Measurements from ENCODE around the gene HCFC1.

The HCFC1 gene

GRCh38 chrX:153955228-153955732 lies 16.3 kb downstream of the HCFC1 start:
- Histone ChIP-seq H3K4me1 (ENCODE audit: control insufficient read depth, low read length) (no peaks in the 10 kb centered on the region), H3K4me3 (ENCODE audit: low read length) (no peak overlapping the region), H3K27me3 (ENCODE audit: control insufficient read depth, low read length) (no peaks in the 10 kb centered on the region), H3K79me2 (ENCODE audit: control insufficient read depth, low read length) (no peaks in the 10 kb centered on the region), H3F3A (ENCODE audit: control insufficient read depth, insufficient read depth) (no peaks in the 10 kb centered on the region; the same call in 1 of the 2 replicates), H3K27ac (ENCODE audit: low read depth, low read length) (no peak overlapping the region), H3K9me2 (replicated peaks; ENCODE audit: control insufficient read depth, low read length) (no peaks in the 10 kb centered on the region), H3K36me3 (ENCODE audit: control insufficient read depth, low read length) (peaks cover 100% of the 10 kb centered on the region), H4K20me1 (ENCODE audit: control insufficient read depth, insufficient read depth, low read depth, low read length) (no peaks in the 10 kb centered on the region), H3K4me2 (ENCODE audit: low read length) (no peak overlapping the region), H3K9me3 (ENCODE audit: control insufficient read depth, insufficient read depth, low read length) (no peaks in the 10 kb centered on the region)
- TF ChIP-seq EZH2phosphoT487 (IDR thresholded peaks at IDR 0.05; ENCODE audit: borderline replicate concordance, low read length) = no peak
- TF ChIP-seq, protein P1, sequence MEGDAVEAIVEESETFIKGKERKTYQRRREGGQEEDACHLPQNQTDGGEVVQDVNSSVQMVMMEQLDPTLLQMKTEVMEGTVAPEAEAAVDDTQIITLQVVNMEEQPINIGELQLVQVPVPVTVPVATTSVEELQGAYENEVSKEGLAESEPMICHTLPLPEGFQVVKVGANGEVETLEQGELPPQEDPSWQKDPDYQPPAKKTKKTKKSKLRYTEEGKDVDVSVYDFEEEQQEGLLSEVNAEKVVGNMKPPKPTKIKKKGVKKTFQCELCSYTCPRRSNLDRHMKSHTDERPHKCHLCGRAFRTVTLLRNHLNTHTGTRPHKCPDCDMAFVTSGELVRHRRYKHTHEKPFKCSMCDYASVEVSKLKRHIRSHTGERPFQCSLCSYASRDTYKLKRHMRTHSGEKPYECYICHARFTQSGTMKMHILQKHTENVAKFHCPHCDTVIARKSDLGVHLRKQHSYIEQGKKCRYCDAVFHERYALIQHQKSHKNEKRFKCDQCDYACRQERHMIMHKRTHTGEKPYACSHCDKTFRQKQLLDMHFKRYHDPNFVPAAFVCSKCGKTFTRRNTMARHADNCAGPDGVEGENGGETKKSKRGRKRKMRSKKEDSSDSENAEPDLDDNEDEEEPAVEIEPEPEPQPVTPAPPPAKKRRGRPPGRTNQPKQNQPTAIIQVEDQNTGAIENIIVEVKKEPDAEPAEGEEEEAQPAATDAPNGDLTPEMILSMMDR (IDR thresholded peaks at IDR 0.05; ENCODE audit: low read depth, low read length, poor library complexity, severe bottlenecking) = no peak

GRCh38 chrX:153954558-153955227 lies 16.9 kb downstream of the HCFC1 start:
- Histone ChIP-seq H3F3A (ENCODE audit: control insufficient read depth, insufficient read depth) (no peaks in the 10 kb centered on the region; the same call in 1 of the 2 replicates), H4K20me1 (ENCODE audit: control insufficient read depth, insufficient read depth, low read depth, low read length) (no peaks in the 10 kb centered on the region), H3K4me3 (ENCODE audit: low read length) (no peak overlapping the region), H3K4me2 (ENCODE audit: low read length) (no peak overlapping the region), H3K9me2 (replicated peaks; ENCODE audit: control insufficient read depth, low read length) (no peaks in the 10 kb centered on the region), H3K79me2 (ENCODE audit: control insufficient read depth, low read length) (no peaks in the 10 kb centered on the region), H3K27me3 (ENCODE audit: control insufficient read depth, low read length) (no peaks in the 10 kb centered on the region), H3K27ac (ENCODE audit: low read depth, low read length) (no peak overlapping the region), H3K4me1 (ENCODE audit: control insufficient read depth, low read length) (no peaks in the 10 kb centered on the region), H3K9me3 (ENCODE audit: control insufficient read depth, insufficient read depth, low read length) (no peaks in the 10 kb centered on the region), H3K36me3 (ENCODE audit: control insufficient read depth, low read length) (peaks cover 100% of the 10 kb centered on the region)
- no peak for TF ChIP-seq EZH2phosphoT487 (IDR thresholded peaks at IDR 0.05; ENCODE audit: borderline replicate concordance, low read length)
- TF ChIP-seq, protein P1 (IDR thresholded peaks at IDR 0.05; ENCODE audit: low read depth, low read length, poor library complexity, severe bottlenecking) = no peak

DNA sequence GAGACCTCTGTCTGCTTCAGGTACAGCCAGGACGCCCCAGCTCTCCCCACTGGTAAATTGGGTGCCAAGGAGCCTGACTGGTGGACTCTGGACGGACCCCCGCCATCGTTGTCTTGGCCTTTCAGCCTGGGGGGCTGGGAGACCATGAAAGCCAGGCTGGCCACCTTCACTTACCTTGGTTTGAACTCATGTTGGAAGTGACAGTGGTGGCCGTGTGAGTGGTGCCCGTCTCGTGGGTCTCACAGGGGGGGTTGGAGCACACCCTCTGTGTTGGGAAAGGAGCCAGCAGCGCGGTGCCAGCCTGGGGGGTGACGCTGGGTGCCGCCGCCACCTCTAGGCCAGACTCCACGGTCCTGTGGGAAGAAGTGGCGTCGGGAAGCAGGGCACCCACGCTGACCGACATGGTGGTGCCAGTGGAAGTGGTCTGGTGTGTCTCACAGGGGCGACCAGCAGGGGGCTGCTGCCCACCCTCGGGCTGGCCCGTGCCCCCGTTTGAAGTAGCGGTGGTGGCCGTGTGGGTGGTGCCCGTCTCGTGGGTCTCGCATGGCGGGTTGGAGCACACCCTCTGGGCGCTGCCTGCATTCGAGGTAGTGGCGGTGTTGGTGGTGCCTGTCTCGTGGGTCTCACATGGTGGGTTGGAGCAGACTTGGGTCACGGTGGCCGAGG lies 17.6 kb downstream of the HCFC1 start:
- Histone ChIP-seq H3K4me2 (ENCODE audit: low read length) (no peak overlapping the region), H3K27me3 (ENCODE audit: control insufficient read depth, low read length) (no peaks in the 10 kb centered on the region), H3K9me2 (replicated peaks; ENCODE audit: control insufficient read depth, low read length) (no peaks in the 10 kb centered on the region), H3K36me3 (ENCODE audit: control insufficient read depth, low read length) (peaks cover 93% of the 10 kb centered on the region), H3K4me1 (ENCODE audit: control insufficient read depth, low read length) (no peaks in the 10 kb centered on the region), H3K4me3 (ENCODE audit: low read length) (no peak overlapping the region), H3K79me2 (ENCODE audit: control insufficient read depth, low read length) (no peaks in the 10 kb centered on the region), H3K27ac (ENCODE audit: low read depth, low read length) (no peak overlapping the region), H3K9me3 (ENCODE audit: control insufficient read depth, insufficient read depth, low read length) (no peaks in the 10 kb centered on the region), H3F3A (ENCODE audit: control insufficient read depth, insufficient read depth) (no peaks in the 10 kb centered on the region; the same call in 1 of the 2 replicates), H4K20me1 (ENCODE audit: control insufficient read depth, insufficient read depth, low read depth, low read length) (no peaks in the 10 kb centered on the region)
- no peak for TF ChIP-seq EZH2phosphoT487 (IDR thresholded peaks at IDR 0.05; ENCODE audit: borderline replicate concordance, low read length)
- TF ChIP-seq, protein P1 (IDR thresholded peaks at IDR 0.05; ENCODE audit: low read depth, low read length, poor library complexity, severe bottlenecking) = no peak
